AG10803 (cell line): ENCODE data around the gene SOX8.

Experiments used
- DNase-seq: peaks from one replicate; pipeline ENCODE4 v3.0.0; 2010; ENCODE audit warnings: low read depth
- H3K4me3 ChIP-seq: 2 replicates; pipeline ENCODE4 v1.5.1; 2011; ENCODE audit warnings: mild to moderate bottlenecking, low read length, control low read depth
- TF ChIP-seq, protein P1 (sequence below): conservative IDR thresholded peaks from 2 replicates; pipeline ENCODE4 v1.5.1; 2011; ENCODE audit warnings: mild to moderate bottlenecking, low read length, control low read depth, inconsistent platforms

SOX8 gene

DNA sequence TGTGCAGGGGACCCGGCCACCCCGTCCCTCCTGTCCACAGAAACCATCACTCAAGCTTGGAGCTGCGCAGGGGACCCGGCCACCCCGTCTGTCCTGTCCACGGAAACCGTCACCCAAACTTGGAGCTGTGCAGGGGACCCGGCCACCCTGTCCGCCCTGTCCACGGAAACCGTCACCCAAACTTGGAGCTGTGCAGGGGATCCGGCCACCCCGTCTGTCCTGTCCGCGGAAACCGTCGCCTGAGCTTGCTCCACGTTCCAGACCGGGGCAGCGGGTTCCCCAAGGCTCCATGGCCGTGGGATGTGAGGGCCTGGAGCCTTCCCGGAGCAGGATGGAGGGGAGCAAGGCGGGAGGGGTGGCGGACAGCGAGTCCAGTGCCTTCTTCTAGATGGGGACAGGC lies 25.2 kb downstream of the SOX8 start:
- DNase-seq = no peak
- TF ChIP-seq, protein P1, sequence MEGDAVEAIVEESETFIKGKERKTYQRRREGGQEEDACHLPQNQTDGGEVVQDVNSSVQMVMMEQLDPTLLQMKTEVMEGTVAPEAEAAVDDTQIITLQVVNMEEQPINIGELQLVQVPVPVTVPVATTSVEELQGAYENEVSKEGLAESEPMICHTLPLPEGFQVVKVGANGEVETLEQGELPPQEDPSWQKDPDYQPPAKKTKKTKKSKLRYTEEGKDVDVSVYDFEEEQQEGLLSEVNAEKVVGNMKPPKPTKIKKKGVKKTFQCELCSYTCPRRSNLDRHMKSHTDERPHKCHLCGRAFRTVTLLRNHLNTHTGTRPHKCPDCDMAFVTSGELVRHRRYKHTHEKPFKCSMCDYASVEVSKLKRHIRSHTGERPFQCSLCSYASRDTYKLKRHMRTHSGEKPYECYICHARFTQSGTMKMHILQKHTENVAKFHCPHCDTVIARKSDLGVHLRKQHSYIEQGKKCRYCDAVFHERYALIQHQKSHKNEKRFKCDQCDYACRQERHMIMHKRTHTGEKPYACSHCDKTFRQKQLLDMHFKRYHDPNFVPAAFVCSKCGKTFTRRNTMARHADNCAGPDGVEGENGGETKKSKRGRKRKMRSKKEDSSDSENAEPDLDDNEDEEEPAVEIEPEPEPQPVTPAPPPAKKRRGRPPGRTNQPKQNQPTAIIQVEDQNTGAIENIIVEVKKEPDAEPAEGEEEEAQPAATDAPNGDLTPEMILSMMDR = no peak
- H3K4me3 ChIP-seq = no peak overlapping the region

DNA sequence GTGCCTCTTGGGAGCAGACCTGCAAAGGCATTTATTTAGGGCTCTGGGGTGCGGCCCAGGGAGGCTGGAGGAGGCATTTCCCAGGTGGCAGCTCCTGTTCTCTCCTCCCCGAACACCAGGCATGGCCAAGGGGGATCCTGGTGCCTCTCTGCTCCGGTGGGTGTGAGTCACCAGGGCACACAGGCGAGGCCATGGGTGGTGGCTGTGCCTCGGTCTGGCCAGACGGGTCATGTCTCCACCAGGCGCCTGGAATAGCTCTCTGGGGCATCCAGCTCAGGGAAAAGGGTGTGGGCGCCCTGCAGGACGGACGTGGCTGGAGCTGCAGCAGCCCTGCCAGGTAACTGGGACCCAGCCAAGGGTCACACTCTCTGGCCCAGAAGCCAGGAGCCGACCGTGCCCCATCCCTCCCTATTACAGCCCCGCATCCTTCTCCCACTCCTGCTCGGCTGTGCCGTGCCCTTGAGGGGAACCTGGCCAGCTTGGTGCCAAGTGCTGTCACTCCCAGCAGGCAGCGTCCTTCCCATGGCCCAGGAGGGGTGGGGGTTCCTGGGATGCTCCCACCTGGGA lies 25.8 kb downstream of the SOX8 start:
- no peak overlapping the region for H3K4me3 ChIP-seq
- no peak for DNase-seq
- TF ChIP-seq, protein P1 = no peak

DNA sequence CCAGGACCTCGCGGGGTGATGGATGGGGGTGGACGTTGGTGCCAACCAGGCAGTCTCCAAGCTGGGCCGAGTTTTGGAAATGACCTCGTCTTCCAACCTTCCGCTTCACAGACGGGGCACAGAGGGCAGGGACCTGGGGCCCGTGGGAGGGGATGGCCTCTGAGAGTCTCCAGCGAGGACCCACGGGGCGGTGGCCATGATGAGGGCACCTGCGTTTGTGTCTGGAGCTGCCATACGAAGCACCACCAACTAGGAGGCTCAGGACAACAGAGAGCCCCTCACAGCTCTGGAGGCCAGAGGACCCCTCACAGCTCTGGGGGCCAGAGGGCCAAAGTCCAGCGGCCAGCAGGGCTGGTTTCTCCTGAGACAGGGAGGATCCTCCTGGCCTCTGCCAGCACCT lies 26.5 kb downstream of the SOX8 start:
- H3K4me3 ChIP-seq = no peak overlapping the region
- TF ChIP-seq, protein P1 = no peak
- DNase-seq = no peak

DNA sequence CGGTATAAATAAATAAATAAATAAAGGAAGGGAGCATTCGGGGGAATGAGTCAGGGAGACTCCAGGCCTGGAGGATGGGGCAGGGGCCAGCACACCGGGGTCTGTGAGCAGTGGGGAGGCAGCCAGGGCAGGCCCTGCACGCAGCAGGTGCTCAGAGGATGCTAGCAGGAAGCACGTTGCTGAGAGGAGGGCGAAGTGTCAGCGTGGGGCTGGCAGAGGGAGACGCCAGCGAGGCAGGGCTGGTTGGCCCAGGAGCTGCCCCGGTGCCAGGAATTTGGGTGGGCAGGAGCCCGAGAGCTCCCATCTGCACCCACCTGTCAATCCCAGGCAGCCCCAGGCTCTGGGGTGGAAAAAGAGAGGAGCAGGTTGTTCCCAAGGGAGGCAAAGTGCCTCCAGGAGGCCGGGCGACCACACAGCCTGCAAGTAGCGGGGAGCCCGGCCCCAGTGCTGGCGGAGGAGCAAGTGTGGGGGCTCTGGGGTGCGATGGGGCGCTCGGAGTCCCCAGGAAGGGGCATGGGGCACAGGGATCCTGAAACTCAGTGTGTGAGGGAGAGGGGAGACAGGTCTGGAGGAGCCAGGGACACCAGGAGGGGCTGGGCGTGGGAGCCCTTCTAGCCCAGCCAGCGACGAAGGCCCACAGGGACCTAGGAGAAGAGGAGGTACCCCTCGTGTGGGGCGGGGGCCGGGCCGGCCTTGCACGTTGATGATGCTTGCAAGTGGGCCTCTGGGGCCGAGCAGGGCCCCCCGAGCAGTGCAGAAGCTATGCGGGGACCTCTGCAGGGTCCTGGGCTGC lies 28.0 kb downstream of the SOX8 start:
- H3K4me3 ChIP-seq = no peak overlapping the region
- DNase-seq = no peak
- TF ChIP-seq, protein P1 = no peak

DNA sequence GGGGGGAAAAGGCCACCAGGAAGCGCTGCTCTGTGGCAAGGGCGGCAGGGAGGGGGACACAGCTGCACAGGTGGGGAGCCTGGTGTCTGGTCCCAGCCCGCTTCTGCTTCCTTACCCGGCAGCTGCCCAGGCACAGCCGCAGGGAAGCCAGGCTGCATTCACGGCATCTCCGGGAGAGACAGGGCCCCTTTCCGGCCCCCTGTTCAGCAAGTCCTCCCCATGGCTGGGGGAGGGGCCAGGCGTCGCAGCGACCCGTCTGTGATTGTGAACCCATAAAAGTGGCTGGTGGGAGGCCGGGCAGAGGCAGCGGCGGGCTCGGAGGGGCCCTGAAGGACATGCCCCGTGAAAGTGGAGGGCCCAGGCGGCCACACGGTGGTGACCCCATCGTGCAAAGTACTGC lies 28.7 kb downstream of the SOX8 start:
- TF ChIP-seq, protein P1 = no peak
- DNase-seq = no peak
- no peak overlapping the region for H3K4me3 ChIP-seq

DNA sequence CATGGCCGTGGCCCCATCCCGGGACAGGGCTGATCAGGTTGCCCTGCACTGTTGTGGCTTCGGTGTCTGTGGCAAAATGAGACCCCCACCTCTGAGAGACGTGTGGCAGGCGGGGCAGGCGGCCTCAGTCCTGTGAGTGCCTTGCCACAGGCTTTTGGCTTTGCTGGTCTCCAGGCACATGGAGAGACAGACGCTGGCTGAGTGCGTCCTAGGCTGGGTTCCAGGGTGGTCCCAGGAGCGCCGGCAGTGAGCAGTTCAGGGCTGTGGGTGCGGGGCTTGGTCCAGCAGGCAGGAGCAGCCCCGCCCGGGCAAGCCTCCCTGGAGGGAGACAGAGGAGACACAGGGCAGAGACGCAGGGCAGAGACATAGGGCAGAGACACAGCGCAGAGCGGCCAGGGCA lies 29.2 kb downstream of the SOX8 start:
- DNase-seq = no peak
- TF ChIP-seq, protein P1 = no peak
- no peak overlapping the region for H3K4me3 ChIP-seq
